ENCODE measurements around the gene TBC1D2. TPM values are rescaled to one million over a fixed set of nuclear protein-coding genes. Genes with fewer than 3 reads are reported as not detected.

TBC1D2 gene
- total RNA-seq, 4 donors from 2014 or later: 29.9 to 61.8 (median 41.0) TPM

- no peak for DNase-seq (ENCODE audit: low spot score in 2 of 2)
- Histone ChIP-seq H3K9me3 (no peaks in the 10 kb centered on the region), H3K36me3 (peaks cover 0 to 69% (median 5%) of the 10 kb centered on the region in 3 donors), H3K27ac (no peak overlapping the region), H3K4me1 (peaks cover 0 to 23% (median 8%) of the 10 kb centered on the region in 4 donors), H3K27me3 (no peaks in the 10 kb centered on the region), H3K4me3 (no peak overlapping the region)
- WGBS, 2 donors: 73 to 83% methylated on average over 11 of the region's 11 CpGs
- TF ChIP-seq EP300 (IDR thresholded peaks at IDR 0.05) (no peak), CTCF (IDR thresholded peaks at IDR 0.05) (no peak), POLR2A (IDR thresholded peaks at IDR 0.05) (no peak)
Observed at GRCh38 chr9:98218562-98219363, 36.7 kb downstream of the TBC1D2 start.

GRCh38 chr9:98217255-98217654 is 38.2 kb downstream of the TBC1D2 start:
- WGBS, 2 donors: 82 to 97% methylated on average over 2 of the region's 2 CpGs
- TF ChIP-seq POLR2A (IDR thresholded peaks at IDR 0.05): no peak
- TF ChIP-seq CTCF (IDR thresholded peaks at IDR 0.05): no peak
- no peak for TF ChIP-seq EP300 (IDR thresholded peaks at IDR 0.05)
- H3K36me3 ChIP-seq: peaks cover 0 to 83% (median 5%) of the 10 kb centered on the region in 3 donors
- no peaks in the 10 kb centered on the region for H3K9me3 ChIP-seq
- peaks cover 0 to 10% (median 0%) of the 10 kb centered on the region in 4 donors for H3K4me1 ChIP-seq
- H3K4me3 ChIP-seq: no peak overlapping the region
- H3K27ac ChIP-seq: no peak overlapping the region
- no peak for DNase-seq (ENCODE audit: low spot score in 2 of 2)
- no peaks in the 10 kb centered on the region for H3K27me3 ChIP-seq

GRCh38 chr9:98216391-98216790 is 39.1 kb downstream of the TBC1D2 start:
- Histone ChIP-seq H3K27me3 (no peaks in the 10 kb centered on the region), H3K4me3 (no peak overlapping the region), H3K4me1 (peaks cover 0 to 7% (median 0%) of the 10 kb centered on the region in 4 donors), H3K27ac (no peak overlapping the region), H3K9me3 (no peaks in the 10 kb centered on the region), H3K36me3 (peaks cover 0 to 91% (median 5%) of the 10 kb centered on the region in 3 donors)
- DNase-seq (ENCODE audit: low spot score in 2 of 2): no peak
- 95 to 98% methylated on average over 3 of the region's 3 CpGs for WGBS, 2 donors
- no peak for TF ChIP-seq EP300 (IDR thresholded peaks at IDR 0.05)
- no peak for TF ChIP-seq CTCF (IDR thresholded peaks at IDR 0.05)
- TF ChIP-seq POLR2A (IDR thresholded peaks at IDR 0.05): no peak

GRCh38 chr9:98215821-98216220 is 39.6 kb downstream of the TBC1D2 start:
- H3K4me1 ChIP-seq: peaks cover 0 to 7% (median 0%) of the 10 kb centered on the region in 4 donors
- TF ChIP-seq POLR2A (IDR thresholded peaks at IDR 0.05) (no peak), CTCF (IDR thresholded peaks at IDR 0.05) (peak in 1 of 5 experiments; percentile 14), EP300 (IDR thresholded peaks at IDR 0.05) (no peak)
- WGBS, 2 donors: 80 to 81% methylated on average over 7 to 9 of the region's 9 CpGs
- no peaks in the 10 kb centered on the region for H3K9me3 ChIP-seq
- peaks cover 0 to 92% (median 3%) of the 10 kb centered on the region in 3 donors for H3K36me3 ChIP-seq
- DNase-seq (ENCODE audit: low spot score in 2 of 2): no peak
- H3K4me3 ChIP-seq: no peak overlapping the region
- H3K27ac ChIP-seq: no peak overlapping the region
- no peaks in the 10 kb centered on the region for H3K27me3 ChIP-seq

- Histone ChIP-seq H3K27ac (no peak overlapping the region), H3K27me3 (no peaks in the 10 kb centered on the region), H3K9me3 (no peaks in the 10 kb centered on the region), H3K4me3 (no peak overlapping the region), H3K36me3 (peaks cover 0 to 92% (median 0%) of the 10 kb centered on the region in 3 donors), H3K4me1 (peaks cover 0 to 7% (median 0%) of the 10 kb centered on the region in 4 donors)
- DNase-seq (ENCODE audit: low spot score in 2 of 2): no peak
- no peak for TF ChIP-seq CTCF (IDR thresholded peaks at IDR 0.05)
- 80 to 85% methylated on average over 5 of the region's 5 CpGs for WGBS, 2 donors
Observed at GRCh38 chr9:98215271-98215670, 40.2 kb downstream of the TBC1D2 start.
